H9 (cell line): ENCODE data around the gene ADSS1. TPM values are rescaled to one million over a fixed set of nuclear protein-coding genes. Genes with fewer than 3 reads are reported as not detected.

Source experiments
- DNase-seq: peaks from one replicate; pipeline ENCODE4 v3.0.0-alpha.2; 2017
- H2AFZ ChIP-seq: one replicate; pipeline ENCODE4 v1.6.1; 2013; ENCODE audit warnings: mild to moderate bottlenecking, low read length, control low read depth, moderate library complexity
- H2AK5ac ChIP-seq: 2 replicates; pipeline ENCODE4 v1.6.1; 2013; ENCODE audit warnings: low read length, control low read depth, mixed read lengths; ENCODE audit not compliant: insufficient read length
- H2BK120ac ChIP-seq: one replicate; pipeline ENCODE4 v1.6.1; 2013; ENCODE audit warnings: low read depth, mild to moderate bottlenecking, low read length, control low read depth, inconsistent platforms; ENCODE audit not compliant: poor library complexity, severe bottlenecking
- H2BK12ac ChIP-seq: 2 replicates; pipeline ENCODE4 v1.6.1; 2013; ENCODE audit warnings: low read length, control low read depth, mixed read lengths, low read depth; ENCODE audit not compliant: insufficient read length
- H2BK15ac ChIP-seq: 2 replicates; pipeline ENCODE4 v1.6.1; 2013; ENCODE audit warnings: low read depth, low read length, control low read depth
- H2BK20ac ChIP-seq: one replicate; pipeline ENCODE4 v1.6.1; 2013; ENCODE audit warnings: low read depth, mild to moderate bottlenecking, low read length, control low read depth, inconsistent platforms; ENCODE audit not compliant: poor library complexity, severe bottlenecking
- H2BK5ac ChIP-seq: 2 replicates; pipeline ENCODE4 v1.6.1; 2013; ENCODE audit warnings: low read length, control low read depth, mixed read lengths; ENCODE audit not compliant: insufficient read length
- H3K14ac ChIP-seq: 2 replicates; pipeline ENCODE4 v1.6.1; 2013; ENCODE audit warnings: low read length, control low read depth; ENCODE audit not compliant: insufficient read depth
- H3K18ac ChIP-seq: 2 replicates; pipeline ENCODE4 v1.6.1; 2013; ENCODE audit warnings: low read depth, mild to moderate bottlenecking, mixed read lengths, low read length, control low read depth; ENCODE audit not compliant: insufficient read length
- H3K23ac ChIP-seq: 2 replicates; pipeline ENCODE4 v1.6.1; 2013; ENCODE audit warnings: low read length, control low read depth, mixed read lengths, low read depth; ENCODE audit not compliant: insufficient read length
- H3K23me2 ChIP-seq: 2 replicates; pipeline ENCODE4 v1.6.1; 2013; ENCODE audit warnings: low read depth, mild to moderate bottlenecking, mixed read lengths, low read length, control low read depth; ENCODE audit not compliant: insufficient read length, poor library complexity, severe bottlenecking
- H3K27ac ChIP-seq: 2 replicates; pipeline ENCODE4 v1.5.1; 2013; ENCODE audit warnings: low read length, control low read depth, mixed read lengths, low read depth; ENCODE audit not compliant: insufficient read length
- H3K27me3 ChIP-seq: 2 replicates; pipeline ENCODE4 v1.6.1; 2013; ENCODE audit warnings: low read length, control low read depth, inconsistent platforms; ENCODE audit not compliant: insufficient read depth
- H3K4ac ChIP-seq: 2 replicates; pipeline ENCODE4 v1.6.1; 2013; ENCODE audit warnings: low read depth, mild to moderate bottlenecking, control low read depth, inconsistent platforms, low read length, moderate library complexity
- H3K4me1 ChIP-seq: 2 replicates; pipeline ENCODE4 v1.6.1; 2013; ENCODE audit warnings: low read length, control low read depth, inconsistent platforms; ENCODE audit not compliant: insufficient read depth
- H3K4me2 ChIP-seq: 2 replicates; pipeline ENCODE4 v1.6.1; 2013; ENCODE audit warnings: low read length, control low read depth, mixed read lengths; ENCODE audit not compliant: insufficient read length, insufficient read depth
- H3K56ac ChIP-seq: 2 replicates; pipeline ENCODE4 v1.6.1; 2013; ENCODE audit warnings: low read depth, mild to moderate bottlenecking, mixed read lengths, low read length, control low read depth; ENCODE audit not compliant: insufficient read length
- H3K79me1 ChIP-seq: 2 replicates; pipeline ENCODE4 v1.6.1; 2013; ENCODE audit warnings: low read depth, mild to moderate bottlenecking, moderate library complexity, low read length, control low read depth, inconsistent platforms; ENCODE audit not compliant: insufficient read depth, poor library complexity, severe bottlenecking
- H3K79me2 ChIP-seq: 2 replicates; pipeline ENCODE4 v1.6.1; 2013; ENCODE audit warnings: low read length, control low read depth, inconsistent platforms; ENCODE audit not compliant: insufficient read depth
- H3K9ac ChIP-seq: 2 replicates; pipeline ENCODE4 v1.6.1; 2013; ENCODE audit warnings: low read length, control low read depth, mixed read lengths; ENCODE audit not compliant: insufficient read length; ENCODE audit errors: extremely low read depth
- H3K9me3 ChIP-seq: one replicate; pipeline ENCODE4 v1.6.1; 2013; ENCODE audit warnings: low read depth, low read length, inconsistent platforms; ENCODE audit not compliant: control insufficient read depth
- H3T11ph ChIP-seq: one replicate; pipeline ENCODE4 v1.6.1; 2013; ENCODE audit warnings: mild to moderate bottlenecking, low read length, control low read depth, inconsistent platforms
- H4K20me1 ChIP-seq: one replicate; pipeline ENCODE4 v1.6.1; 2013; ENCODE audit not compliant: control insufficient read depth, insufficient read length, insufficient read depth
- H4K5ac ChIP-seq: 2 replicates; pipeline ENCODE4 v1.6.1; 2013; ENCODE audit warnings: low read depth, mild to moderate bottlenecking, mixed read lengths, low read length, control low read depth; ENCODE audit not compliant: insufficient read length
- H4K8ac ChIP-seq: replicated peaks from 2 replicates; pipeline ENCODE4 v1.6.1; 2013; ENCODE audit warnings: low read length, control low read depth, mixed read lengths, low read depth; ENCODE audit not compliant: insufficient read length
- H4K91ac ChIP-seq: 2 replicates; pipeline ENCODE4 v1.6.1; 2013; ENCODE audit warnings: low read depth, mild to moderate bottlenecking, moderate library complexity, mixed read lengths, low read length, control low read depth; ENCODE audit not compliant: insufficient read length
- H3K27ac Mint-ChIP-seq, 3 experiments: 2 replicates in 2 of 3; 3 replicates in 1 of 3; pipeline ENCODE4 v1.8.0; 2020 to 2021; ENCODE audit warnings: mixed read lengths in 3 of 3, mild to moderate bottlenecking in 1 of 3, moderate library complexity in 1 of 3
- H3K27me3 Mint-ChIP-seq: 2 replicates; pipeline ENCODE4 v1.8.0; 2021; ENCODE audit warnings: low read depth, mild to moderate bottlenecking, moderate library complexity, mixed read lengths
- H3K36me3 Mint-ChIP-seq, 3 experiments: 2 replicates in 2 of 3; 3 replicates in 1 of 3; pipeline ENCODE4 v1.8.0; 2020 to 2021; ENCODE audit warnings: low read depth in 3 of 3, mixed read lengths in 3 of 3; ENCODE audit not compliant: insufficient read depth in 1 of 3
- H3K4me1 Mint-ChIP-seq, 2 experiments: 2 replicates each; pipeline ENCODE4 v1.8.0; 2020; ENCODE audit warnings: mixed read lengths in 2 of 2
- H3K4me3 Mint-ChIP-seq, 2 experiments: 2 replicates in 1 of 2; 3 replicates in 1 of 2; pipeline ENCODE4 v1.8.0; 2020 to 2021; ENCODE audit warnings: mild to moderate bottlenecking in 2 of 2, mixed read lengths in 2 of 2, moderate library complexity in 1 of 2
- H3K9me3 Mint-ChIP-seq, 2 experiments: 2 replicates in 1 of 2; 3 replicates in 1 of 2; pipeline ENCODE4 v1.8.0; 2020; ENCODE audit warnings: mild to moderate bottlenecking in 2 of 2, mixed read lengths in 2 of 2, moderate library complexity in 1 of 2
- CTCF ChIP-seq: fragments of 200-600 bp; sonication (generic); conservative IDR thresholded peaks from 3 replicates; pipeline ENCODE4 v1.8.0; 2021; ENCODE audit warnings: antibody characterized with exemption, mild to moderate bottlenecking
- WGBS: extraction: QIAGEN DNeasy Blood & Tissue Kit; methylation state at CpG from one replicate; pipeline ENCODE4 v1.1.7; 2013; ENCODE audit warnings: missing lambda C conversion rate, low lambda C conversion rate, mixed read lengths; ENCODE audit not compliant: insufficient read length; ENCODE audit errors: extremely low coverage; 5-methylcytosine and 5-hydroxymethylcytosine counted together
- total RNA-seq: library from RNA; stranded (reverse); gene quantifications from 2 replicates; pipeline ENCODE4 v1.2.1, GENCODE V29; 2021

ADSS1 gene
- total RNA-seq, 1 experiment from 2014 or later: 8.5 TPM

- Histone ChIP-seq H4K5ac (no peak overlapping the region), H3K79me1 (no peaks in the 10 kb centered on the region), H3K27ac (no peak overlapping the region), H2AFZ (no peak overlapping the region), H3K9ac (peak overlapping the region; percentile 92), H3K14ac (no peak overlapping the region), H2BK20ac (no peak overlapping the region), H3K27me3 (no peaks in the 10 kb centered on the region), H3T11ph (no peak overlapping the region), H3K23ac (no peak overlapping the region), H4K91ac (no peak overlapping the region), H3K9me3 (peaks cover 6% of the 10 kb centered on the region), H2BK5ac (no peak overlapping the region), H3K4ac (no peak overlapping the region), H2BK120ac (no peak overlapping the region), H3K18ac (no peak overlapping the region), H2BK15ac (no peak overlapping the region), H3K4me1 (no peaks in the 10 kb centered on the region; the same call in 1 of the 2 replicates), H2AK5ac (no peak overlapping the region), H3K56ac (no peak overlapping the region), H4K20me1 (no peaks in the 10 kb centered on the region), H2BK12ac (no peak overlapping the region), H4K8ac (no peak overlapping the region), H3K23me2 (peaks cover 12% of the 10 kb centered on the region), H3K79me2 (peaks cover 16% of the 10 kb centered on the region; the same call in 1 of the 2 replicates), H3K4me2 (peak overlapping the region; percentile 88)
- H3K9me3 Mint-ChIP-seq: peaks cover 13 to 19% of the 10 kb centered on the region in 2 experiments
- peaks cover 22 to 57% (median 52%) of the 10 kb centered on the region in 3 experiments; a peak in 6 of 7 replicates for H3K36me3 Mint-ChIP-seq
- H3K4me3 Mint-ChIP-seq: peak overlapping the region; percentile 87 to 90
- no peak for TF ChIP-seq CTCF
- peaks cover 7% of the 10 kb centered on the region for H3K27me3 Mint-ChIP-seq
- no CpG with 5 or more reads among the region's 13 CpGs for WGBS
- peak overlapping the region in 2 of 3 experiments; percentile 29 to 73; a peak in 2 of 7 replicates for H3K27ac Mint-ChIP-seq
- no peak for DNase-seq
- H3K4me1 Mint-ChIP-seq: peaks cover 12 to 18% of the 10 kb centered on the region in 2 experiments
Observed at GRCh38 chr14:104754213-104754851, 30.3 kb downstream of the ADSS1 start.
